Esophagus muscularis mucosa (tissue), 4 donors: Measurements from ENCODE around the gene CHCHD2. TPM values are rescaled to one million over a fixed set of nuclear protein-coding genes. Genes with fewer than 3 reads are reported as not detected.
A peak's percentile ranks its signal among the peaks of the same experiment; 100 is the strongest.

ENCODE experiments used
- DNase-seq: peaks from one replicate; pipeline ENCODE4 v3.0.0-alpha.2; 2017; ENCODE audit errors: extremely low spot score
- H3K27ac ChIP-seq, 4 donors: fragments of 200-600 bp; sonication (generic); replicated peaks in 1 of 4; 1 replicate in 3 of 4; 2 replicates in 1 of 4; pipeline ENCODE4 v1.5.1; 2016 to 2019; ENCODE audit warnings: mild to moderate bottlenecking in 1 of 4
- H3K27me3 ChIP-seq, 4 donors: fragments of 200-600 bp; sonication (generic); one replicate each; pipeline versions ENCODE4 v1.5.1 to v1.6.0; 2016 to 2019
- H3K36me3 ChIP-seq, 4 donors: fragments of 200-600 bp; sonication (generic); one replicate each; pipeline ENCODE4 v1.5.1; 2016 to 2019
- H3K4me1 ChIP-seq, 4 donors: fragments of 200-600 bp; sonication (generic); one replicate each; pipeline ENCODE4 v1.5.1; 2016 to 2019
- H3K4me3 ChIP-seq, 4 donors: fragments of 200-600 bp; sonication (generic); 1 replicate in 2 of 4; 2 replicates in 2 of 4; pipeline ENCODE4 v1.5.1; 2016 to 2019; ENCODE audit warnings: mild to moderate bottlenecking in 4 of 4, moderate library complexity in 1 of 4
- H3K9me3 ChIP-seq, 4 donors: fragments of 200-600 bp; sonication (generic); 1 replicate in 3 of 4; 2 replicates in 1 of 4; pipeline ENCODE4 v1.5.1; 2016 to 2019
- EP300 ChIP-seq: sonication (generic); formaldehyde crosslinking; IDR thresholded peaks from one replicate; pipeline ENCODE4 v1.6.1; 2017; ENCODE audit warnings: antibody characterized with exemption
- POLR2A ChIP-seq: fragments of 450-650 bp; IDR thresholded peaks from one replicate; pipeline ENCODE4 v1.6.1; 2017; ENCODE audit warnings: antibody characterized with exemption, moderate library complexity, mild to moderate bottlenecking, low read depth
- POLR2AphosphoS5 ChIP-seq, 2 donors: sonication (generic); formaldehyde crosslinking; IDR thresholded peaks; one replicate each; pipeline ENCODE4 v1.6.1; 2017; ENCODE audit warnings: antibody characterized with exemption in 2 of 2
- WGBS: methylation state at CpG from one replicate; pipeline ENCODE4 v1.1.5; 2018; 5-methylcytosine and 5-hydroxymethylcytosine counted together
- intact Hi-C: fragments of 100-400 bp; cut with DNase I; formaldehyde crosslinking; loops from one replicate; pipeline ENCODE4 v1.15.1; 2023
- small RNA-seq, 3 donors: library from RNA; depleted of rRNA; stranded (forward); fragments of <200 nt; gene quantifications; one replicate each; pipeline ENCODE3, GENCODE V24; 2016
- total RNA-seq, 4 donors: library from RNA; depleted of rRNA; stranded (reverse); fragments of >200 nt; gene quantifications; one replicate each; pipeline versions ENCODE4 v1.1.0 to v1.2.1, GENCODE V29; 2016
- TF ChIP-seq, protein P1 (sequence below), 3 experiments: fragments of 200-600 bp in 2 of 3; fragments of 450-650 bp in 1 of 3; sonication (generic) in 2 of 3; IDR thresholded peaks; one replicate each; pipeline ENCODE4 v1.5.1; 2017 to 2019; ENCODE audit warnings: antibody characterized with exemption in 3 of 3, mild to moderate bottlenecking in 2 of 3, moderate library complexity in 1 of 3

CHCHD2 gene
- total RNA-seq, 4 donors from 2014 or later, result 212 to 416 (median 327) TPM

DNA sequence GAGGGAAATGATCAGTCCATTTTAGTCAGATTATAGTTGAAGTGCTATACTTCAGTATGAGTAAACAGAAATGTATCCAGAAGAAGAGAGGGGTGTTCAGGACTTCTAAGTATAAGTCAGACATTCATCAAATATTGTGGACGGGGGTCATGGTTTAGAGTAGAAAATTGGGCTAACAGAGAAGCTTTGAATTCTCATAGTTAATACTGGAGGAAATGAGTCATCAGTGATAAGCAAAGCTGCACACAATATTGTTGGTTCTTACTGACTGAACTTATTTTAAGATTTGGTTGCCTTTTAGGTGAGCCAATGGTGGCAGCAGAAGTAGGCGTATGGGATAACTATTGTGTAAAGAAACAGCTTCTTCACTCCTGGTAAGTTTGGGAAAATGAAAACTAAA is 43.9 kb downstream of the CHCHD2 start:
- intact Hi-C loops, result no loop called here
- DNase-seq, result no peak
- Histone ChIP-seq H3K27me3 (no peaks in the 10 kb centered on the region), H3K4me3 (no peak overlapping the region), H3K9me3 (no peaks in the 10 kb centered on the region), H3K27ac (peak overlapping the region in 1 of 4 donors; percentile 96), H3K36me3 (peaks cover 34 to 61% (median 59%) of the 10 kb centered on the region in 4 donors), H3K4me1 (peaks cover 12 to 18% (median 15%) of the 10 kb centered on the region in 4 donors)
- 85% methylated on average over 2 of the region's 2 CpGs for WGBS
- TF ChIP-seq POLR2AphosphoS5 (IDR thresholded peaks at IDR 0.05) (no peak), POLR2A (no peak), EP300 (no peak)
- TF ChIP-seq, protein P1, sequence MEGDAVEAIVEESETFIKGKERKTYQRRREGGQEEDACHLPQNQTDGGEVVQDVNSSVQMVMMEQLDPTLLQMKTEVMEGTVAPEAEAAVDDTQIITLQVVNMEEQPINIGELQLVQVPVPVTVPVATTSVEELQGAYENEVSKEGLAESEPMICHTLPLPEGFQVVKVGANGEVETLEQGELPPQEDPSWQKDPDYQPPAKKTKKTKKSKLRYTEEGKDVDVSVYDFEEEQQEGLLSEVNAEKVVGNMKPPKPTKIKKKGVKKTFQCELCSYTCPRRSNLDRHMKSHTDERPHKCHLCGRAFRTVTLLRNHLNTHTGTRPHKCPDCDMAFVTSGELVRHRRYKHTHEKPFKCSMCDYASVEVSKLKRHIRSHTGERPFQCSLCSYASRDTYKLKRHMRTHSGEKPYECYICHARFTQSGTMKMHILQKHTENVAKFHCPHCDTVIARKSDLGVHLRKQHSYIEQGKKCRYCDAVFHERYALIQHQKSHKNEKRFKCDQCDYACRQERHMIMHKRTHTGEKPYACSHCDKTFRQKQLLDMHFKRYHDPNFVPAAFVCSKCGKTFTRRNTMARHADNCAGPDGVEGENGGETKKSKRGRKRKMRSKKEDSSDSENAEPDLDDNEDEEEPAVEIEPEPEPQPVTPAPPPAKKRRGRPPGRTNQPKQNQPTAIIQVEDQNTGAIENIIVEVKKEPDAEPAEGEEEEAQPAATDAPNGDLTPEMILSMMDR (IDR thresholded peaks at IDR 0.05), result no peak

DNA sequence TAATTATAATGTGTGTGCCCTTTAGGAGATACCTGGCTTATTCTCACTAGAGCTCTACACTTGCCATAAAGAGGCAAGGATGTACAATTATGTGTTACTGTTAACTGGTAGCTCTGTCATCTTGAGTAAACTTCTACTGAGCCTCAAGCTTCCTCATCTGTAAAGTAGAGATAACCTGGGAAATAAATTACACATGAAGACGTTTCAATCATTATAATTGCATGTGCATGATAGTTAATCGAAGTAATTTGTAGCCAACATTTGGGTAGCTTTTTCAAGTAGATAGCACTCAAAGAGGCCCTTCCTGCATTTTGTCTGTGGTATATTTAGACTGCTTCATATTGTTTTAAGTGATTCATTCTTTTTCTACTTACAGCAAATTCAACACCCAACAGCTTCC is 52.3 kb downstream of the CHCHD2 start:
- TF ChIP-seq EP300 (no peak), POLR2AphosphoS5 (IDR thresholded peaks at IDR 0.05) (no peak), POLR2A (no peak)
- TF ChIP-seq, protein P1 (IDR thresholded peaks at IDR 0.05), result no peak
- intact Hi-C loops, result loop anchor here (10.0 kb wide), 1 partner anchor 89 kb away; the partner anchor contains the start of gene NIPSNAP2
- 77% methylated on average over 2 of the region's 2 CpGs for WGBS
- H3K27me3 ChIP-seq, result no peaks in the 10 kb centered on the region
- peaks cover 37 to 64% (median 57%) of the 10 kb centered on the region in 4 donors for H3K36me3 ChIP-seq
- peaks cover 26 to 56% (median 32%) of the 10 kb centered on the region in 4 donors for H3K4me1 ChIP-seq
- DNase-seq, result no peak
- H3K27ac ChIP-seq, result no peak overlapping the region
- H3K9me3 ChIP-seq, result no peaks in the 10 kb centered on the region
- H3K4me3 ChIP-seq, result no peak overlapping the region

DNA sequence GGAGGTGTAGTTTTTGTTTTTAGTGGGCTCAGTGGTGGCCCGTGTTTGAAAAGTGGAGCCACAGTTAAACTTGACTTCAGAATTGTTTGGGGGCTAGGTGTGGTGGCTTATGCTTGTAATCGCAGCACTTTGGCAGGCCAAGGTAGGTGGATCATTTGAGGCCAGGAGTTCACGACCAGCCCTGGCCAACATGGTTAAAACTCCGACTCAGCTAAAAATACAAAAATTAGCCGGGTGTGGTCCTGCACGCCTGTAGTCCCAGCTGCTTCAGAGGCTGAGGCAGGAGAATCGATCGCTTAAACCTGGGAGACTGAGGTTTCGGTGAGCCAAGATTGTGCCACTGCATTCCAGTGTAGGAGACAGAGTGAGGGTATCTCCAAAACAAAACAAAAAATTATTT is 52.9 kb downstream of the CHCHD2 start:
- Histone ChIP-seq H3K27ac (peak overlapping the region in 3 of 4 donors; percentile 5 to 39 (median 32)), H3K9me3 (no peaks in the 10 kb centered on the region), H3K4me1 (peaks cover 26 to 62% (median 38%) of the 10 kb centered on the region in 4 donors), H3K36me3 (peaks cover 31 to 57% (median 51%) of the 10 kb centered on the region in 4 donors), H3K27me3 (no peaks in the 10 kb centered on the region), H3K4me3 (no peak overlapping the region)
- TF ChIP-seq POLR2A, result no peak
- TF ChIP-seq, protein P1 (IDR thresholded peaks at IDR 0.05), result no peak
- TF ChIP-seq EP300, result no peak
- no peak for TF ChIP-seq POLR2AphosphoS5 (IDR thresholded peaks at IDR 0.05)
- WGBS, result 90% methylated on average over 9 of the region's 9 CpGs
- DNase-seq, result no peak
- intact Hi-C loops, result loop anchor here (10.0 kb wide), 1 partner anchor 89 kb away; the partner anchor contains the start of gene NIPSNAP2

Small RNA genes within 50 kb of the gene (small RNA-seq; reads per million reads assigned to genes)
- gene SNORA15, result 0 reads per million in 3 donors
- 0 reads per million in 3 donors for gene SNORA22B

Other genes with a start within 250 kb of the CHCHD2 start
- not detected for gene SEPTIN14, start 243.7 kb downstream of the CHCHD2 start, total RNA-seq
- 1 to 10 TPM; 1.9 to 3.6 (median 3.1) TPM for gene ZNF713, start 219.0 kb downstream of the CHCHD2 start, total RNA-seq
- gene MRPS17, start 154.6 kb downstream of the CHCHD2 start, total RNA-seq, result 10 to 100 TPM in 3 of 4 donors, 1 to 10 TPM in 1; 7.9 to 16.4 (median 15.7) TPM
- gene NIPSNAP2, start 141.9 kb downstream of the CHCHD2 start, total RNA-seq, result 100 to 1,000 TPM in 3 of 4 donors, 10 to 100 TPM in 1; 93.3 to 131 (median 116) TPM
- gene PSPH, start 55.0 kb downstream of the CHCHD2 start, total RNA-seq, result 10 to 100 TPM in 3 of 4 donors, 1 to 10 TPM in 1; 9.1 to 15.9 (median 13.1) TPM
- gene CCT6A, start 54.7 kb downstream of the CHCHD2 start, total RNA-seq, result 100 to 1,000 TPM in 1 of 4 donors, 10 to 100 TPM in 3; 86.6 to 104 (median 87.9) TPM
- 10 to 100 TPM; 71.4 to 93.2 (median 80.8) TPM for gene SUMF2, start 42.2 kb downstream of the CHCHD2 start, total RNA-seq
- gene PHKG1, start 13.5 kb downstream of the CHCHD2 start, total RNA-seq, result 1 to 10 TPM in 2 of 4 donors, under 1 TPM in 2; 0.26 to 1.7 (median 0.94) TPM
- gene NUPR2, start 9.9 kb upstream of the CHCHD2 start, total RNA-seq, result not detected